HG03025 (cell line): ENCODE results near the gene WDR91.

Experiments
- ATAC-seq: cut with Tn5 transposase; IDR thresholded peaks from one replicate; pipeline ENCODE4 v1.9.1; 2021; ENCODE audit warnings: mild to moderate bottlenecking, moderate library complexity; ENCODE audit not compliant: unreplicated experiment, low FRiP score

Gene WDR91

DNA sequence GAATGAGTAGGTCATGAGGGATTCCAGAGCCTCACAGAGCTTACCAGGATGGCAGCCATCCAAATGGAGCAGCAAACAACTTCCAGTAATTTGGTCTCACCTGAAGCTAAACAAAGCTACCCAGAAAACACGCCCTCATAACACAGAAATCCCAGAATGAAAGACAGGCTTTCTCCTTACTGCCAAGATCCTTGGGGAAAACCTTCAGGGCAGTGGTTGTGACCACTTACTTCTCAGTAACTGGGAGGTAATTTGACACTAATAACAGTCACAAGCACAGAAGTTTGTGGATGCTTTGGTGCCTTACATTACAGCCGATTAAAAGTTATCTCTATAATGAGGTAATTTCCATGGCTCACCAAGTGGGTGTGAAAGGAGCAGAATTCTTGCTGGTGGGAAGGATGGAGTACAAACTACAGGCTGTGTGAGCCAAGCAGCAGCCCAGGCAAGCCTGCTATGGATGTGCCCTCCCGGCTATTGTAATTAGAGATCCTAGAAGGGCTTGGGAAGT is 10.4 kb downstream of the WDR91 start:
- ATAC-seq, result no peak

DNA sequence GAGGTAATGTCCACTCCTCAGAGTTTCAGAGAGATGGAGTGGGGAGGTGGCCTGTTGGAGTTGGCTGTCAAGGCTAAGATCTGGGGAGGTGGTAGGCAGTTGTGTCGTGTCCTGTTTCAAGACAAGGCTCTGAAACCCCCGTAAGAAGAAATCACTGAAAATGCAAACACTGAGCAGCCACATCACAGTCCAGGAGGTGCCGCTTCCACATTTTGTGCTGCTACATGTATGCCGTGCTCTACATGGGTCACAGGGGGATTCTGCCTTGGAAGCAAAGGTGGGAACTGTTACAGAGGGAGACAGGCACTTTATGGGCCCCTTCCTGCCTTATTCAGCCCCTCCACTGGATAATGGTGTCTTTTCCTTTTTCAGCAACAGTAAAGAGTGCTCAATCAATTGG is 11.9 kb downstream of the WDR91 start:
- ATAC-seq, result no peak

DNA sequence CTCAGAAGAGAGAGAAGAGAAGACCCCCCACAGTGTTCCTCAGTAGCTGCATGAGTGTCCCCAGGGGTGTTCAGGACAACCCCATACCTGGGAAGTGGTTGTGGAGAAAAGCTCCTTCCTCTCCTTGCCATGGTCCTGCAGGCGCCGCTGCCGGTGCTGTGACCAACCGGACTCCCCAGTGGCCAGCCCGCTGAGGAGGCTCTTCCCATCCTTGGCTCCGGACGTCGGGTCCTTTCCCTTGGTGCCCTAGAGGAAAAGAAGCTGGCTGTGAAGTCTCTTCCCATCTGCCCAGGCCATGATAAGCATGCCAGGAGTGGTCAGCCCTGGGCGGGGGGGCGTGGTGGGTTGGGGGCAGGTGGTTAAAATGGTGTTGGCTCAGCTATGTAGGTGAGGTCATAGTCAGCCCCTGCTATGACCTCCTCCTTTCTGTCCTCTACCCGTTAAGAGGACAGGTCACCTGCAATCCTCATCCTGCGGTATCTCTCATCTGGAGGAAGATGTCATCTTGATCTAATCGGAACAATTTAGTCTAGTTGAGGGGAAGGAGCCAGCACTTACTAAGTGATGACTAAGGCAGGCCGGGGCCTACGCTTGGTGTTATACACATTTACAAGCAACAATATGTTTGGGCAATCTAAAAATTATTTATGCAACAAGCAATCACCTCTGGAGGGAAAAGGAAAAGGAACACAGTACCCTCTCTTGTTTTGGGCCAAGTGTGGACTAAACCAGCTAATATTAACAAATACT is 13.2 kb downstream of the WDR91 start:
- ATAC-seq, result no peak

DNA sequence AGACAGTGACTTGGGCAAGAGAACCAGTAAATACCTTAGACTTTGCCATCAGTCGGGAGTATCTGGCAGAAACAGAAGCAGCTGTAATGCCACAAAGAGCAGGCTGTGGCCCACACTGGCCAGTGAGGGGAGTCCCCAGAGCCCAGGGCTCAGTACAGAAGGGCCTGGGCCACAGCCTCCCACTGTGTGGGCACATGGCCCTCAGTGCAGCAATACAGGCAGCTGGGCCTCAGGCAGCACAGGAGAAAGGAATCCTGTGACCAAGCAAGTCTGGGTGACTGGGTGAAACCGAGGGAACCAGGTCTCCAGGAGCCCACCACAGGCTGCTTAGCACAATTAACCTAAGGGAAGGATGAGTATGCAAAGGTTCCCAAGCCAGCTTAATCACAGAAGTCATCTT is 14.0 kb downstream of the WDR91 start:
- ATAC-seq, result no peak

DNA sequence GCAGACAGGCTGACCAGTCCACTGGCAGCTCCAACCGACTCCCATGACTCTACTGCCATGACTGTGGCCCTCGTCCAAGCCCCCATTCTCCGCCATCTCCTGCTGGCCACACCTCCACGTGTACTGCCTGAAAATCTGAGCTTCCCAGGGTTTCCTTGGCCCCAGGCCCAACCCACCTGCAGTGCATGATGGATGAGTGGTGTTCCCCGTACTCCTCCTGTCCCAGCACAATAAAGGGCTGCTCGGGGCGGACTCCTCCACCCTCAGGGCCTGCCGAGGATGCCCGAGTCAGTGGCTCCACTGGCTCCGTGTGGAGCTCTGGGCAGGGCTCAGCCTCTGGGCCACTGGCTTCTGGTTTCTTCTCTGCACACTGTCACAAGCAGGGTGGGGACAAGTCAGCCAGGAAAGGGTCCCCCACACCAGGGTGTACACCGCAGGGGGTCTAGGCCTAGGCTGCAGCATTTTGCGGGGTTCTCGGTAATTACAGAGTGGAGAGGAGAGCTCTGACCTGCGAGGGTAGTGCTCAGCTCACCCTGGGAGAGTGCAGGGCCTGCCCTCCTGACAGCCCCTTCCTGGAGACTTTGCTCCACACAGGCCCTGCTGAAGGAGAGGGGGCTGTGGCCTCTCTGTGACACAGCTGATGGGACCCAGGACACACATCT is 15.2 kb downstream of the WDR91 start:
- ATAC-seq, result no peak

DNA sequence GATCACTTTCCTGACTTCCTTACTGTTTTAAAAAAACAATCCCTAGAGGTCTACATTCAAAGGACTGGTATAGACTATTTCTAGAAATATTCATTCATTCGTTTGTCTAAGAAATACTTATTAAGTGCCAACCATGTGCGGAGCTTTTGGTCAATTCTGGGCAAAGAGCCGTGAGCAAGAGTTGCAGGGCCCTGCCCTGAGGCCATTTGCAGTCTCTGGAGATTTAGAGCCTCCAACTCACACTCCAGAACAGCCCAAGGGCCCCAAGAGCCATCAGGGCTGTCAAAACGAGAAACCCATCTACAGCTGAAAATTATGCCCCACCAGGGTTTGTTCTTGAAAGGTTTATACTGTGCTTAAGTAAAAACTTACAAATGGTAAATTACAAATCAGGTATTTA is 16.2 kb downstream of the WDR91 start:
- no peak for ATAC-seq

DNA sequence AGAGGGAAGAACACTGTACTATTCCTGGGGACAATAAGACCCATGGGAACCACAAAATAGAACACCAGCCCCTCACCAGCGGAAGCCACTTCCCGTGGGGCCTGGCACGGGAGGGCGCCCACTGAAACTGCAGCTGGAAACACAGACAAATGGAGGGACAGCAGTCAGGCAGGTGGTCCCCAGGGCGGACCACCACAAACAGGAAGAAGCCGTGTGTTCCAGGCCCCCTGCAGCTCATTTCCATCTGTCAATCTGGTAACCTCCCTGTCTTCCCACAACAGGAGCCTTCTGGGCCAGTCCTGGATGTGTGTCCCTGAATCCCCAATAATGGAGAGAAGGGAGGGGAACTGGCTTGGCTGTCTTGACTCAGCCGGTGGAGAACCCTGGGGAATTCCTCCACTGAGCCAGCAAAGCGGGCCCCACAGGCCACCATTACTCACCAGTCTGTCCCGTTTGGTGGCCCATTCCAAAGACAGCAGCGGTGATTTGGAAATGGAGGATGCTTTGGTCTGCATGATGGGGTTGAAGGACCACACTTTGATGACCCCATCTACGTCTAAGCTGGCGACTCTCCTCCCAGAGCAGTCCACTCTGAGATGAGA is 16.7 kb downstream of the WDR91 start:
- ATAC-seq, result no peak

DNA sequence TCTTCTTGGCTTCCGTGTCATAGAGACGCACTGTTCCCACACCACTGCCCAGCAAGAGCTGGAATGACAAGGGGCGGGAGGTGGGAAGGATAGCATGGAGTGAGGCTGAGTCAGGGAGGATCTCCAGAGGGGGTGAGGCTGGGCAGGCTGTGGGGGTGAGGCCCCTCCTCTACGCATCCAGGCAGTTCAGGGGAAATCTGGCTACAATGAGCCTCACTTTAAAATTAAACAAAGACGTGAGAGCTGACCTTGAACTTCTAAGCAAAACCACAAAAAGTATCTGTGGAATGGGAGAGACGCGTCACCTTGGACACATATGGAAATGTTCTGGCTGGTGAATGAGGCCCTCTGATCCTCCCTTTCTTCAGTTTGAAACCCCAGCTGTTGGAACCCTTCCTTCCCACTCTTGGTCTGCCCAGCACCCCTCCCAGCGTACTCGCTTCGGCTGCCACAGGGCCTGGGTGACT is 17.7 kb downstream of the WDR91 start:
- ATAC-seq, result no peak

DNA sequence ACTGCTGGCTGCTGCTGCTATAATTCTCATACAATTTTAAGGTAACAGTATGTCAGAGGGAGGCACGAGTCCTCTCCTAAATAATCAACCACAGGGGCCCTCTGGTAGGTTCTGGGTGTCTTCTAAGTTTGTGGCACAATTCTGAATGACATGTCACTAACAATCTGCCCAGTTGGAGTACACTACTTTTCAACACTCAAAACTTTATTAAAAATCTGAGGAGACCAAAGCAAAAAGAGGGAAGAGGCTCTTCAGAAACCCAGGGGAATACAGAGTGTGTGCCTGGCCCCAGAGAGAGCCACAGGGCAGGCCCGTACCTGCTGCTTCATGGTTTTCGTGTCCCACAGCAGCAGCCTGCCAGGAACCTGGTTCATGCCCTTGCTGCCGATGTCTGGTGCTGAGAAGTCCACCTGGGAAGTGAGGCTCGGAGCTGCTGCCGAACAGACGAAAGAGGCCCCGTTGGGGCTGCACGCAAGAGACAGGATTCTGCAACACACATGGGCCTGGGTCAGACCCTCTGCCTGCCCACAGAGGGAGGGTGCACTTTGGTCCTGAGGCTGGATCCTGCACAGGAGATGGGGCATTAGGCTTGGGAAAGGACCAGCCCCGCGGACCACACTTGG is 18.3 kb downstream of the WDR91 start:
- ATAC-seq, result no peak

DNA sequence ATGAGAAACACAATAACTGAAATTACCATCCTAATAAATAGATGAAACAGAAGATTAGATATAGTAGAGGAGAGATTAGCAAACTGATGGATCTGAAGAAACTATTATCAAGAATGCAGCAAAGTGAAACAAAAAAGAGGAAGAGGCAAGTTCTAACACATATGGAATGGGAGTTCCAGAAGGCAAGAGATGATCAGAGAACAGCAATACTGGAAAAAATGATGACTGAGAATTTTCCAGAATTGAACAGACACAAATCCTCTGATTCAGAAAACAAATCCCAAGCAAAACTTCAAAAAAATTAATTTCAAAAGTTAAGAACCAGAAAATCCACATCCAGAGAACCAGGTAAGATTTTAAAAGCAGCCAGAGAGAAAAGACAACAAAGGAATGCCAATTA is 20.6 kb downstream of the WDR91 start:
- ATAC-seq, result no peak

DNA sequence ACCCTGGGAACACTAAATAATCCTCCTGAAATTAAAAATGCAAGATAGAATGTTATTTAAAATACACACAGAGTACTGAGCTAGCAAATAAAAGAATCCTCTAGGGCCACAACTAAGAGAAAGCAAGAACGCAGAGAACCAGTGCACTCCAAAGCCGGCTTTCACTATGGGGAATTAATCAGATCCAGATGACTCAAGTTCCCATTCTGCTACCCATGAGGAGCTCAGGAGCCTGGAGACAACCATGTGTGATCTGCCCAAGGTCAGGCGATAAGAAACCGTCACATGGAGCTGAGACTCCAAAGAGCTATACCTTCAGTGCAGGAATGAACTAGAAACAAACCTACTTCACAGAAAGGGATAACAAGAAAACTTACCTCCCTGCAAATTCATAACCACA is 21.4 kb downstream of the WDR91 start:
- ATAC-seq, result no peak

DNA sequence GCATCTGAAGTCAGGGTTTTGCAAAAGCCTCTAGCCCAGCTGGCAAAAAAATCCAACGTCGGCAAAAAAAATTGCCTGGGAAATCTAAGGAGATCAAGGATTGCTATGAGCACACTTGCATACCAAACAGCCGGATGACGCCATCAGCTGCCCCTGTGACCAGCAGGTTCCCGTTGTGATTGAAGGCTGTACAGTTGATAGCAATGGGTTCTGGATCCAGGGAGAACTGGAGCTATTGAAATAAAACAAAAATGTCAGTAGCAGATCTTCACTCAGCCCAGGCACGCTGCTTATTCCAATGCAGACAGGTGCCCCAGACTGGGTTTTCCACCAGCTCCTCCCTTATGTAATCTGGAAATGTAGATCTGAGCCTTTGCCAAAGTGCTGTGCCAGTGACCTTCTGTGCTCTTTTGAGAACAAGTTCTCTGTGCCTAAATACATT is 22.1 kb downstream of the WDR91 start:
- no peak for ATAC-seq

DNA sequence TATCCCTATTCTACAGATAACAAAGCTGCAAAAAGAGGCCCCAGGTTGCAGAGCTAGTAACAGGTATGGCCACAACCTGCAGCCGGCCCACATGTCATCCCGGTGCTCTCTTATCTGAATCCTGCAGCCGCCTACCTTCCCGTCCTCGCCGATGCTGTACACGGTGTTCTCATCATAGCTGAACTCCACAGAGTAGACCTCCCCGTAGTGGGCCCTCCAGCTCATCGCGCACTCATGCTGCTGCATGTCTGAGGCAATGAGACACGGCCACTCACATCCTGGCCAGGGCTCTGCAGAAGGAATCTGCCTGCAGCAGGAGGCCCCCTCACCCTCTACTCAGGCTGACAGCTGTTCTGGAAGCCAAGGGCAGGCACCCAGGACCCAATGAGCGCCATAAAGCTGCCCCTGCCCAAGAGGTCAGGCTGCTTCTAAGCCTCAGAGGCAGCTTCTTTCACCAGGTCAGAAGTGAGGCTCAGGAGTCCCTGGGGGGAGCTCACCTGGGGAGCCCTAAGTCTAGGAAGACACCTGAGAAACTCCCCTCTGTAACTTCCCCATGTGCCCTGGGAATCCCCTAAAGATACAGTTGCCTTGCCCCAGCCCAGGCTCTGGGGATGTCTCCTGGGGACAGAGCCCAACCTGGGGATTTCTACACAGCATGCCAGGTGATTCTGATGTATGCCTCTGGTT is 22.9 kb downstream of the WDR91 start:
- ATAC-seq, result no peak

DNA sequence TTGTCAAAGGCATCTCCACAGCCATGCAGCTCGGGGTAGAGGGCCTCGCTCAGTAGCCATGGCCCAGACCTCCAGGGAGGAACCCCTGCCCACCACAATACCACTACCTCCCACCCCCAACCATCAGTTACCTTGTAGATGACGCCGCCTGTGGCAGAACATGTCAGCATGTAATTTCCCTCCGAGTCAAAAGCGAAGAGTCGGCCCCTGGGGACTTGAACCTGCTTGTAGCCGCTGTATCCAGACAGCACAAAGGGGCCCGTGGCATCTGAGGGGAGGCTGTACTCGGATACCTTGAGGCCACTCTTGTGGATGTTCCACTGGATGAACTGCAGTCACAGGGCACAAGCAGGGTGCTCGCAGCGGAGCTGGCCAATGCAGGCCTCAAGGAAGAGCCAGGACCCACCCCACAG is 24.5 kb downstream of the WDR91 start:
- ATAC-seq, result no peak

DNA sequence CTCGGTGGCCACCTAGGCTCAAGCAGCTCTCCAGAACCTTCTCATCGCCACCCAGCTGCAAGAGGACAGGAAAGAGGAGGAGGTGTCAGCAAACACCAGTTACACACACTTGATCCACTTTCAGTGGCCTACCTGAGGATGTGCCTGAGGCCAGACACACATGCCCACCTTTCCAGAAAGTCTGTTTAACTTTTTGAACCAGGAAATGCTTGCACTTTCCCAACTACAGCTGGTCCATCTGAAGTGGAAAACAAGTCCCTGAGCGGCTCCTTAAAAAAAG is 25.1 kb downstream of the WDR91 start:
- no peak for ATAC-seq

DNA sequence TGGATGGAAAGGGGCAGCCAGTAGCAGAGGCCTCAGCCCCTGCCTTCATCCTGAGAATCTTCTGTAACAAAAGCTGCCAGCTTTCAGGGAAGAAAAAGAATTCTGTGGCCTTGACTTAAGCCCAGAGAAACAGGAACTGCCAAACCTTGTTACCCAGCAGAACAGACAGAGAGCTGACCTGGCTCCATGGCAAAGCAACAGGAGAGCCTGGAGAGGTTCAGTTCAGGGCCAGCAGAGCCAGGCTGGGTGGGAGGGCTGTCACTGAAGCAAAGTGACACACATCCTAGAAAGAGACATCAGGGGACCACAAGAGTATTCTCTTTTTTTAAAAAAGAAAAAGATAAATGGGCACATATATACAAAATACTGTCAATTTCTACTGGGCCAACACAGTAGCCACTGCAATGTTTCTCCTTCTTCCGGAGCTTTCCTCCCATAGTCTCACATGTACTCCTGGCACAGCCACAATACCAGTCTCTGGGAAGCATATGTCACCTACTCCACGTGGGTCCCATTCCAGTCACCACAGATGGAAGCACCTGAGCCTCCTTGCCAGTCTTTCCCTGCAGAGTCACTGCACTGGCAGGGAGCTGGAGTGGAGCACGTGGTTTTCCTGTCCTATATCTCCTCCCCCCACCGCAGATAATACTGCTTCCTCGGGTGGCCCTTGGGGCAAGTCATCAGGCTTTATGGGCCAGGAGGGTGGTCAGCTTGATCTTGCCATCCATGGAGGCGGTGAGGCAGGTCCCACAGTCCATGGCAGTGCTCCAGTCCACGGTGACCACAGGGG is 25.7 kb downstream of the WDR91 start:
- ATAC-seq, result no peak

DNA sequence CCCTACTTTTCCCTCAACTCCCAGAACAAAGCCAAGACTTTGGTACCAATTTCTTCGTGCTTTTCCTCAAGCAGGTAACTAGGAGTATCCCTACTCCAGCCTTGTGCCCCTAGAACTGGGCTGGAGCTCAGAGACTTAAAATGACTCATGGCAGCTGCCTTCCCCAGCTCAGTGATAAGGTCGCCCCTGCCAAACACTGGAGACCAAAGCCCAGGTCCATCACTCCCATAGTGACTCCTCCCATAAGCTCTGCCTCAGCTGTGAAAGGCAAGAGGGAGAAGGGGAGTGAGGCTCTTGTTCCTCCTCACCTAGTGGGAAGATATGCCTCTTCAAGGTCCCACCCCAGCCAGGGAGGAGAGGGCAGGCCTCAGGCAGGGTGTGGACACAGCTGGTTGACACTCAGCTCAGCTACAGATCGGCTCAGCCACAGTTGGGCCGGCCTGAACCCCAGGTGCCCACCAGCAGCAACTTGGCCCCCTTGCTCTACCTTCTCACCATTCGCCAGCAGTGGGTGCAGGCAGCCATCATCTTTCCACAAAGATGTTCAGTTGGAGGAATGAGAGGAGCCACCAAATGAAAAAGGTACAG is 27.0 kb downstream of the WDR91 start:
- no peak for ATAC-seq

DNA sequence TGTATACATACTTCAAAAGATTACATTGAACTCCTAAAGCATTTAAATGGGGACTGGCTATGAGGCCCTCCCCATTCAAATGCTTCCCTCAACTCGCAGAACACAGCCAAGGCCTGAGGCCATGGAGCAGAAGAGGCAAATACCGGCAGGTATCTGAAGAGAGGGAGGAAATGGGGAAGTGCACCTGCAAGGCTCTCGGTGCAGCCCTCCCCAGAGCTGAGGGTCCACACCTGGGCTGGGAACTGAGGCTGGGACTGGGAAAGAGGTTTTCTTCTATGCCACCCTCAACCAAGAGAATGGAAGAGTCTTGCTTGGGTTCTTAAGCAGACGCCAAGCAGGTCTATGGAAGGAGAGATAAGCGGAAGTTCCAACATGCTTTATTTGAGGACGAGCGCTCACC is 27.8 kb downstream of the WDR91 start:
- ATAC-seq, result no peak

DNA sequence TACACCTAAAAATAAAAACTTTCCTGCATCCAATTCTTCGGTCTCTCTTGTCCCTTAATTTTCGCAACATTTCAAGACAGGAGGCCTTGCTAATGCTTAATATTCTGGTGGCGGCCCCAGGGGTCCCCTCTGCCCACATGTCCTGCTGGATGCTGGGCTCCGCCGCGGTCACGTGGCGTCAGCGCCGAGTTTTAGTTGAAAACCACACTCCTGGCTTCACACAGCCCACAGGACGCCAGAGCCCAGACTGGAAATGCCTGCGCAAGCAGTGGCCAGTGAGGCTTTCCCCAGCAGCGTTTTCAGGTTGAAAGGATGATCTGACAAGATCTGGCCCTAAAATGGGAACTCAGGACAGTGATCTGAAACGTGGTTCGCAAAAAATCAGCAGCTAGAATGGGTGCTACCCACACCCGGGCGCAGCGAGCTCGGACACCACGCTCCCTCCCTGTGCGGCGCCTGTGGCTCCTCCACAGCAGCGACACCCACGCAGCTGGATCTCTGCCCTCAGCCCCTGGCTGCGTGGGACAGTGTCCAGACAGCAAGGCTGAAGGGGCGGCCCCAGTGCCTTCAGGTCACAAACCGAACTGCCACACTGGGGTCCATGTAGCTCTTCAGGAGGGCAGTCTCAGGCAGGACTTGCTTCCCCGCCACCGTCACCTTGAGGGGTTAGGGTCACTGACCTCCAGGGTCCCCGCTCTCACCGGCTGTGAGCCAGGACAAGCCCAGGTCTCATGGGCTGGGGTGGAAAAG is 29.2 kb downstream of the WDR91 start:
- no peak for ATAC-seq
